Hepatocyte (in vitro differentiated cells): ENCODE measurements around the gene SOX6. TPM values are rescaled to one million over a fixed set of nuclear protein-coding genes. Genes with fewer than 3 reads are reported as not detected.

Experiments
- DNase-seq: peaks from one replicate; pipeline ENCODE4 v3.0.0-alpha.2; 2016; ENCODE audit warnings: low spot score
- H2AFZ ChIP-seq: fragments of 200-600 bp; sonication (generic); 2 replicates; pipeline ENCODE4 v1.6.0; 2016; ENCODE audit warnings: antibody characterized with exemption, mild to moderate bottlenecking
- H3K27ac ChIP-seq: fragments of 200-600 bp; sonication (generic); 2 replicates; pipeline ENCODE4 v1.5.1; 2016; ENCODE audit warnings: mild to moderate bottlenecking
- H3K27me3 ChIP-seq: fragments of 200-600 bp; sonication (generic); 2 replicates; pipeline ENCODE4 v1.6.1; 2016
- H3K36me3 ChIP-seq: fragments of 200-600 bp; sonication (generic); replicated peaks from 2 replicates; pipeline ENCODE4 v1.5.1; 2016; ENCODE audit warnings: low read depth; ENCODE audit not compliant: insufficient read depth
- H3K4me1 ChIP-seq: fragments of 200-600 bp; sonication (generic); 2 replicates; pipeline ENCODE4 v1.5.1; 2016; ENCODE audit warnings: mild to moderate bottlenecking, moderate library complexity; ENCODE audit not compliant: insufficient read depth
- H3K4me2 ChIP-seq: fragments of 200-600 bp; sonication (generic); 2 replicates; pipeline ENCODE4 v1.6.0; 2016
- H3K4me3 ChIP-seq: fragments of 200-600 bp; sonication (generic); 2 replicates; pipeline ENCODE4 v1.5.1; 2016; ENCODE audit warnings: mild to moderate bottlenecking
- H3K79me2 ChIP-seq: fragments of 200-600 bp; sonication (generic); 2 replicates; pipeline ENCODE4 v1.6.0; 2017; ENCODE audit warnings: mild to moderate bottlenecking
- H3K9me2 ChIP-seq: fragments of 200-600 bp; sonication (generic); replicated peaks from 2 replicates; pipeline ENCODE4 v1.6.0; 2017; ENCODE audit warnings: mild to moderate bottlenecking; ENCODE audit not compliant: insufficient read depth
- H3K9me3 ChIP-seq: fragments of 200-600 bp; sonication (generic); 2 replicates; pipeline ENCODE4 v1.5.1; 2016; ENCODE audit warnings: low read depth, mild to moderate bottlenecking
- H4K20me1 ChIP-seq: fragments of 200-600 bp; sonication (generic); 2 replicates; pipeline ENCODE4 v1.6.0; 2016; ENCODE audit warnings: mild to moderate bottlenecking; ENCODE audit not compliant: insufficient read depth, poor library complexity, severe bottlenecking
- CTCF ChIP-seq: fragments of 200-600 bp; sonication (generic); IDR thresholded peaks from 2 replicates; pipeline ENCODE4 v1.5.1; 2016; ENCODE audit warnings: antibody characterized with exemption, mild to moderate bottlenecking; ENCODE audit not compliant: poor library complexity
- EZH2 ChIP-seq: fragments of 200-600 bp; sonication (generic); IDR thresholded peaks from 2 replicates; pipeline ENCODE4 v1.6.1; 2016; ENCODE audit warnings: antibody characterized with exemption, mild to moderate bottlenecking, borderline replicate concordance
- EZH2phosphoT487 ChIP-seq: fragments of 200-600 bp; sonication (generic); IDR thresholded peaks from one replicate; pipeline ENCODE4 v1.6.1; 2018; ENCODE audit warnings: antibody characterized with exemption, mild to moderate bottlenecking, low read depth, moderate library complexity; ENCODE audit not compliant: unreplicated experiment, severe bottlenecking
- WGBS: methylation state at CpG from one replicate; pipeline ENCODE4 v1.1.6; 2016; ENCODE audit warnings: low lambda C conversion rate; ENCODE audit errors: missing lambda C conversion rate; 5-methylcytosine and 5-hydroxymethylcytosine counted together
- polyA plus RNA-seq: library from polyadenylated mRNA; unstranded; fragments of >200 nt; fragmentation: Nextera tagmentation; extraction: Ambion mirVana; gene quantifications from 2 replicates; pipeline ENCODE4 v1.2.1, GENCODE V29; 2016
- total RNA-seq: library from RNA; depleted of rRNA; stranded (reverse); fragments of >200 nt; gene quantifications from 2 replicates; pipeline ENCODE4 v1.2.3, GENCODE V29; 2014

Gene SOX6
- total and polyA plus RNA-seq, 2 experiments from 2014 or later, result 23.2 to 75.7 TPM

GRCh38 chr11:15989685-15990084, 366.7 kb downstream of the SOX6 start:
- Histone ChIP-seq H3K36me3 (no peaks in the 10 kb centered on the region), H3K79me2 (no peaks in the 10 kb centered on the region), H4K20me1 (no peaks in the 10 kb centered on the region), H3K9me2 (no peaks in the 10 kb centered on the region), H3K27ac (no peak overlapping the region), H3K9me3 (no peaks in the 10 kb centered on the region), H3K27me3 (no peaks in the 10 kb centered on the region), H3K4me3 (no peak overlapping the region), H2AFZ (no peak overlapping the region), H3K4me2 (no peak overlapping the region), H3K4me1 (no peaks in the 10 kb centered on the region)
- TF ChIP-seq EZH2phosphoT487 (no peak), CTCF (no peak), EZH2 (no peak)
- 70% methylated on average over 1 of the region's 1 CpG for WGBS
- DNase-seq, result no peak

GRCh38 chr11:15988693-15989231, 367.6 kb downstream of the SOX6 start:
- no peaks in the 10 kb centered on the region for H3K9me2 ChIP-seq
- H2AFZ ChIP-seq, result no peak overlapping the region
- H3K27me3 ChIP-seq, result no peaks in the 10 kb centered on the region
- no peaks in the 10 kb centered on the region for H3K4me1 ChIP-seq
- 60% methylated on average over 14 of the region's 14 CpGs for WGBS
- no peak overlapping the region for H3K4me2 ChIP-seq
- no peak for DNase-seq
- H3K27ac ChIP-seq, result no peak overlapping the region
- H3K36me3 ChIP-seq, result no peaks in the 10 kb centered on the region
- no peaks in the 10 kb centered on the region for H4K20me1 ChIP-seq
- H3K79me2 ChIP-seq, result no peaks in the 10 kb centered on the region
- no peak overlapping the region for H3K4me3 ChIP-seq
- no peaks in the 10 kb centered on the region for H3K9me3 ChIP-seq
- TF ChIP-seq EZH2phosphoT487, result no peak
- TF ChIP-seq CTCF, result no peak
- TF ChIP-seq EZH2, result no peak

DNA sequence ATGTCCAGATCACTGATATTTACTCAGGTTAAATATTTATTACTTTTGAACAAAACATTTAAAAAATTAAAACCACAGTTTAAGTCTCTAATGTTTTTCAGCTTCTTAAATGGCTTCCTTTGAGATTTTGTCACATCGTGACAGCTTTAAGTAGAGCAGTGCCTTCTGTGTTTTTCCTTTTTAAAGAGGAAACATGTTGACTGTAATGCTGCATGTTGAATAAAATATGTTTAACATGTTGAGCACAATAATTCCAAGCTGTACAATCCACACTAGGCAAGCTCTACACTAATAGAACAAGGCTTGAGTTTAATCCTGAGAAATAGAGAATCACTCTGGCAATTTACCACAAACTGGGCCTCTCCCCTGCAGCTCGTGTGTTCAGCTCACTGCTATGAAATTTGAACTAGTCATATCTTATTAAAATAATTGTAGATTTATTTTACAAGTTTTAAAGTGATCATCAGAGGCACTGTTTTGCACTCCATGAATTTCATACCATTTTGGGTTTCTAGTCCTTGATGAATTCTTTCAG, 368.3 kb downstream of the SOX6 start:
- Histone ChIP-seq H2AFZ (no peak overlapping the region), H3K4me2 (no peak overlapping the region), H3K36me3 (no peaks in the 10 kb centered on the region), H3K4me1 (no peaks in the 10 kb centered on the region), H3K9me2 (no peaks in the 10 kb centered on the region), H3K4me3 (no peak overlapping the region), H3K27ac (no peak overlapping the region), H3K27me3 (no peaks in the 10 kb centered on the region), H3K79me2 (no peaks in the 10 kb centered on the region), H3K9me3 (no peaks in the 10 kb centered on the region), H4K20me1 (no peaks in the 10 kb centered on the region)
- no peak for TF ChIP-seq EZH2phosphoT487
- TF ChIP-seq EZH2, result no peak
- no peak for TF ChIP-seq CTCF
- DNase-seq, result no peak
- 54% methylated on average over 2 of the region's 2 CpGs for WGBS
